ENCODE results near the gene FRY.
A peak's percentile ranks its signal among the peaks of the same experiment; 100 is the strongest.

FRY gene

DNA sequence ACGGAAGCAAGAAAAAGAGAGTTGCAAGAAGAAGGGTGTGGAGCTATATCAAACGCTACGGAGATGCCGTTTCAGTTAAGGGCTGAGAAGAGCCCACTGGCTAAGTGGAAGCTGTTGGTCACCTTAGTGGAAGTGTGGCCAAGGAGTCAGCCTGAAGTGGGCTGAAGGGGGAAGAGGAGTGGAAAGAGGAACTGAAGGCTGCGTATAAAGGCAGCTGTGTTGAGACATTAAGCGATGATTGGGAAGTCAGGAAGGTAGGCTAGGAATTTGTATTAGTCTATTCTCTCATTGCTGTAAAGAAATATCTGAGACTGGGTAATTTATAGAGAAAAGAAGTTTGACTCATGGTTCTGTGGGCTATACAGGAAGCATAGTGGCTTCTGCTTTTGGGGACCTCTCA, 14.1 kb upstream of the FRY start:
- DNase-seq, result peak in 1 of 2 donors; percentile 11

DNA sequence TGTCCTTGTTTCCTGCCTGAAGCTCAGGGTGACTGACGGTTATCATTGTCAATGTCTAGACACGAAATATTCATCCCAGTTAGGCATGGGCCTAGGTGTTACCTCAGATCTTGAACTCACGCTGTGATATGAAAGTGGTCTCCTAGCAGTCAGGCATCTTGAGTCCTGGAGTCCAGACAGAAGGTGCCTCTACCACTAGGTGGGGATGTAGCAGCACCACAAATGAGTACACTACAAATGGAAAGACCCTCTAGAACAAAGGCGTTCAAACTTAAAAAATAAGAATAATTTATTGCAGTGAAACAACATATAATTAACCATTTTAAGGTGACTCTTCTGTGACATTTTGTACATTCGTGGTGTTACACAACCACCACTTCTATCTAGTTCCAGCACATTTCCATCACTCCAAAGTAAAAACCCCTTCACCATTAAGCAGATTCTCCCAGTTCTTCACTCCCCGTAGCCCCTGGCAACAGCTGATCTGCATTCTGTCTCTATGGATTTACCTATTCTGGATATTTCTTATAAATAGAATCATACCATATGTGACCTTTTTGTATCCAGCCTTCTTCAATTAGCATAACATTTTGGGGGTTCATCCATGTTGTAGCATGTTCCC, 11.9 kb upstream of the FRY start:
- DNase-seq, result peak; percentile 23 to 24

DNA sequence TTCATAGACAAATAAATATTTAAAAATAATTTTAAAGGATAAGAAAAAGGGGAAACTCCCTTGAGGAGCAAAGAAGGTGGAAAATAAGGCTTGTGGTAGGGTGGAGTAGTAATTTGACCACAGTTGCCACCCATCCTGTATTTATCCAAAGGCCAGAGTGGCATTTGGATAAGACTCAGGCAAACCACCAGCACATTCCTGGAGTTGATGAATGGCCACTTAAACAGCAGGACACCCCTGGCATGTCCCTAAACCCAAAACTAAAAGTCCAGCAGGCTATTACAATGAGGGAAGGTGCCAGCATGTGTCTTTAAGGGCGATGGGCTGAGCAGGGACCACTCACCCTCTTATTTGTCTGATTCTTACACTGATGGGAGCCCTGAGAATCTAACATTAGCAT, 9.8 kb upstream of the FRY start:
- no peak for DNase-seq

DNA sequence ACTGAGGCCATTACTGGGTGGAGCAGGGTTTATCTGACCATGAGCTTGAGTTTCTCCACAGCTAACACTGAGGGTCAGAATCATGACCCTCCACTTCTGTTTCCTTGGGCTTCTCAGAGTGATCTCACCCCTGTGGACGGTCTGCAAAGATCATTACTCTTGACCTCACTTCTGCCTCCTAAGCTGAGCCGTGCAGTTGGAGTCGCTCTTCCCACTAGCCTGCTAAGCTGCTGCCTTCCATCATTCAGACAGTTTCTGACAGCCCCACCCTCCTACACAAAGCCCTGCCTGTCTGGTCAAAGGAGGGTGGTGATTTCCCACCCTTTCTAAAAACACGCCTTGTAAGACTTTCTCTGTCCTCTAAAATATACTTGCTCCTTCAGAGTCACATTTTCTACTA, 9.3 kb upstream of the FRY start:
- DNase-seq, result no peak

DNA sequence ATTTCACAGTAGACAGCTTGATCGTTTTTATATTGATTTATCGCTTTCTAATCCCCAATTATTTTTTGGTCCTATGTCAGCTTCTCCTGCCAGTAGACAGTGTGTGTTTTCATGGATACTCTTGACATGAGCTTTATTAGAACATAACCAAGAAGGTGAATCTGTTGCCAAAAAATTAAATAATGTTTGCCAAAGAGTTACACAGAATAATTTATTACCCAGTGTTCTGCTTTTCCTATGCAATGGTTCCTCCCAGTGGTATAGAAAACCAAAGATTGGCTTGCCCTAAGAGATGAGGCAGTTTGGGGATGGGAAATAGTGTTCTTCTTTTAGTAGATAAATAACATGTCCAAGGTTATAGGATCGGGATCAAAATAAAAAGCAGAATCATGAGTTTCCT, 8.5 kb upstream of the FRY start:
- DNase-seq, result no peak

DNA sequence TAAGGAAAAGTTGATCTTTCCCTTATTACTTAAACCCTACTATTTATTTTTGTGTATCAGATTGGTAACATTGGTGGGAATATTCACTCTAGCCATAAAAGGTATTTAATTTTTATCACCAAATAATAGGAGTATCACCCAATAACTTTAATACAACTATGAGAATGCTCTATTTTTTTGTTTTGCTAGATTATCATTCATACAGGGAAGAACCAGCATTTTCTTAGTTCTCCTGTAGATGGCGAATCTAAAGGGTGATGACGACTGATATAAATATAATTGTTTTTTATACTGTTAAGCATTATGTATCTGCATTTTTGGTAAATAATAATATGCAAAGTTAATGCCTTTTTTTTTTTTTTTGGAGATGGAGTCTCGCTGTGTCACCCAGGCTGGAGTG, 7.9 kb upstream of the FRY start:
- DNase-seq, result no peak

DNA sequence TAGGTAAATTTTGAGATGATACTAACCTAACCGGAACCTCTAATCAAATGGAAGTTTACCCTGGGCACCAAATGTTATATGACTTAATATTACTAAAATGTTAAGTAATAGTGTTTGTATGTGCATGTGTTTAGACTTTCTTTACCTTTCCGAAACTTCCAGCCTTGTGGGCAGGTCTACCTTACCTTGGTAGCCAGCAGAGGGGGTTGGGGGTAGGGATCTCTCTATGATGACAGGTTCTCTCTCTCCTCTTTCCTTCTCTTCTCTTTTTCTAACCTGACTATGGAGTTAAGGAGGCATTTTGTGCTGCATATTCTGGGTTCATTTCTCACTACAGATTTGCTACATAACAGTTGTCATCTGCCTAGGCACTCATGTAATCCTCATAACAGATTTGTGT, 6.8 kb upstream of the FRY start:
- no peak for DNase-seq

DNA sequence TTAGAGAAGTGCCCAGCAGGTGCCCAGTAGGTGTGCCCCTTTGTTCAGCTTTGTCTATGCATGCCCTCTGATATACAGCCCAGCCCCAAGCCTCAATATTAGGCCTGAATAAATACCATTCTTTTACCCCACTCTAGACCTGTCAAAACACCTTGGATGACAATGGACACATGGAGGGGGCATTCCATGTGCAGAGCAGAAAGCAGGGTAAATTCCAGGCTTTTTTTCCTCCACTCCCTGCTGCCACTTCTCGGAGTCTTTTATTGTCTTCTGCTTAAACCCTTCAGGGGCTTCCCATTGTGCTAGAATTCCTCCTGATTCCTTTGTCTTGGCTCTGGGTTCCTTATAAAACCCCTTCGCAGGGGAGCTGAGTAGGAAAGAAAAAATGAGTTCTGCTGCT, 5.8 kb upstream of the FRY start:
- DNase-seq, result no peak

DNA sequence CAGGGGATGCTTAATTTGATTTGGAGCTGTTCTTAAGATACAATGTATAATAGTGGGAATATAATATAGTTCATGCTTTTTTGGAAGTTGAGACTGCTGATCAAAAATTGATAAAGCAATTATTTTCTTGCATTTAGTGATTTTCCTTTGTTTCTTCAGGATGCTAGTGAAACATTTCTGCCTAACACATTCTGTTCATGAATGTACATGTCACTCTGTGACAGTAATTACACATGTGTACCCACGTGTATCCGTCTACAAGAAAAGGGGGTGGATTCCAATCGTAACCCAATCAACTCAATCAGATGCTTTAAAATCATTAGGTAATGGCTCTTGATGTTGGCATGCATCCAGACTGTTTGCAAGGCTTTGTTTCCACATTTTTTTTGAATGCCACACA, 5.0 kb upstream of the FRY start:
- no peak for DNase-seq

DNA sequence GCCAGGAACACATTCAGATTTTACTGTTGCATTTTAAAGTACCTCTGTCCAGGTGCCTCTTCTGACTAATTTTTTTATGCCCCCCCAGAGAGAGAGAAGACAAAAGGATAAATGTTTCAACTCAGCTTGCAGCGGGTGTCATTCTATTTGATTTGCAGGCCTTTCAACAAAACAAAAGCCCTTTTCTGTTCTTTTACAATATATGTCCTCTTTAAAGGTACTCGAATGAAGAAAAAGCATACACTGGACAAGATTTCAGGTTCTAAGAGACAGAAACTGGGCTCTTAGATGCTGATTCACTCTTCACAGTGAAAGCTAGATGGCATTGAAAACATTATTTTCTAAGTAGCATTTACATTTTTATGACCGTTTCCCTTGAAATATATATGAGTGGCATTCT, 2.9 kb upstream of the FRY start:
- DNase-seq, result no peak

DNA sequence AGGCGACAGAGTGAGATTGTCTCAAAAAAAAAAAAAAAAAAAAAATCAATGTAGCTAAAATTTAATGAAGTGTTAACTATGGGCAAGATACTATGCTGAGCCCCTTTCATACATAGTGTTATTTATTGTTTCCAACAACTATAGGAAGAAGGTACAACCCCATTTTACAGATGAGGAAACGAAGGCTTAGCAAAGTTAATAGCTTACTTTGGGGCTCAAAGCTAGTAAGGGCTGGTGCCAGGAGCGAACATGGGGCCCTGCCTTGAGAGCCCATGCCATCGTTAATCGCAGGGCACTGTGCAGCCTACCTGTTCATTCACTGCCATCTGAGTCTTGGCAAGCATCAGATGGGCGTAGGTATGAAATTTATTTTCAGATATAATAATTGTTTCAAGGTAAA, 1.9 kb upstream of the FRY start:
- DNase-seq, result no peak

DNA sequence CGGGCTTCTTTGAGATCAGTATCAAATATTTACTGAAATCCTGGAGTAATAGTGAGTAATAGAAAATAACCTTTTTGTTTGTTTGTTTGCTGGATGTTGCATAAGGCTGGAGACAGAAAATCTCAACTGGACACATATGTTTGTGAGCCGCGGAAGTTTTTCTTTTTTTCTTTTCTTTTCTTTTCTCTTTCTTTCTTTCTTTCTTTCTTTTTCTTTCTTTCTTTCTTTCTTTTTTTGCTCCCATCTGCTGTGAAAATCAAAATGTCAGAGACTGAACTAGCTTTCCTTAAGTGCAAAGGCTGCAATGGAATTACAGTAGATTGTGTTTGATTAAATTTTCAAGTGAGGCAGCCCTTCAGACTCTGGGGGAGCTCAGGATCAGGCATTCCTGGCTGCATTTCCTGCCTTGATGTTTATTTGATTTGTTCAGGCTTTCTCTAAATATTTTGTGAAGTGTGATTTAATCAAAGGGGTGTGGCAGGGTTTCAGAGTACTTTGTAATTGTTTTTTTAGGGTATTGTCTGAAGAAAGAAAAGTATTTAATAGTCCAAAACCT, 319 bp downstream of the FRY start:
- DNase-seq, result no peak

DNA sequence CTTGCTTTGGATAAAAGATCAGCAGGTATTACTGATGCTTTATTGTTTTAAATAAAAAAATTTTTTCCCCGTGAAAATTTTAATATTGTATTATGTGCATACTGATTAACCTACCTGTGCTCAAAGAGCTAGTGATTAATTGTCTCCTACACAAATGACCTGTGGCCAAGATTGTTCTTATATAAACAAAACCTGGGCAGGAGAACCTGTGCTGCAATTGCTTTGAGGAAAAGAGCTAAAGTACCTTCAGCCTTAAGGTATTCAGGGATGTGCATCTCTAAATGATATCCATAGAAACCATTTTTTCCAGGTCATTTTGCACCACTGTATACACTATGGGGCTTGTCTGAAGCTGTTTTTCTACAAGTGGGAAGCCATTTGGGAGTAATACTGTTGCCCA, 1.2 kb downstream of the FRY start:
- DNase-seq, result no peak

DNA sequence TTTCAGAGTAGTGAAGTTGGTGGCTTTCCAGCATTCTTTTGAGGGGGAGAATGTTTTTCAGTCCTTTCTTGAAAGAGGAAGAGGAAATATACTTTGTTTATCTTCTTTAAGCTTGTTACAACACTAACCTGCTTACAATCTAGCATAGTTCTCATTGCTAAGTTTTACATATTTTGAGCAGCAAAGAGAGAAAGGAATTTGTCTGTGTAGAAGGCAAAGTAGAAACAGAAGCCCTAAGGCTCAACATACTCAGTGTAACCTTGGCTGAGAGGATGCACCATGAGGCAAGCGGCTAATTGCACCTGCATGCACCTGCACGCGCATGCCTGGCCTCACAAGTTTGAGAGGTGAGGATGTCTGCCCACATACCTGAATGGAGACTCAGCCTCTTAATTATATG, 2.2 kb downstream of the FRY start:
- no peak for DNase-seq

DNA sequence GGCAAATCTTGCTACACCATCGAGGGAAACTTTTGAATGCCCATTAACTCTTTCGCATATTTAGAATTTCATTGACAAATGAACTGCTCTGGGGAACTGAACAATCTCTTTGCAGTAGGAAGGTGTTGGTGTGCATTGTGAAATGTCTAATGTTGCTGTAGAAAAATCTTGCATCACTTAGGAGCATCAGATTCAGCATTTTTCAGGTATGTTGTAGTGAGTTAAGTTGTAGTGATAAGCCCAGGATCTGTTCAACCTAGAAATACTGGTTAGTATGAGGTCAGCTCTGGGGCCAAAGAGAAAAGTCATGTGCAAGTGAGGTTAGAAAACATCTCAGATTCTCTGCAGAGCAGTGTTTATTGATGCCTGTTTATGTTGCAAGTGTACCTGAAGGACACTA, 4.1 kb downstream of the FRY start:
- no peak for DNase-seq

DNA sequence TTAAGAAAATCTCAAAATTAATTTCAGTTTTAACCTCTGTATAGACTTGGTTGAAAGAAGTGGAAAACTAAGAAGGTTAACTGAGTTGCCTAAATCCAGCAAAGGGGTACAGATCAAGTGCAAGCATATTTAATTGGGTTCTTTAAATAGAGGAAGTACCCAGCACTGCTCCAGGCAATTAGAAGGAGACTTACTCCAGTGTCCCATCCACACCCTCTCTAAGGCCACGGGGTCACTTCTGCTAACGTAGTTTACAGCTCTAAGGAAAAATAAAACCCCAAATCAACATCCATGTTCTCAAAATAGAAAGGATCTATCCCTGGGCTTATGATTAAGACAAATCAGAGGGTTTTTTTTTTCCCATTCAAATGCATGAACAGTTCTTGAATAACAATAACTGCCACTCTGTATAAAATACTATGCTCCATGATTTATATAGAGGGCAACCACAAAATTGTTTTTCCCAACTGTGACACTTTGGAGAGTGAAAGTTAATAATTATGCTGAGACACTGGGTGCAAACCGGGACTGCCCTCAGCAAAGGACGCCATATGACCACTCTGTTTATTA, 4.6 kb downstream of the FRY start:
- no peak for DNase-seq

DNA sequence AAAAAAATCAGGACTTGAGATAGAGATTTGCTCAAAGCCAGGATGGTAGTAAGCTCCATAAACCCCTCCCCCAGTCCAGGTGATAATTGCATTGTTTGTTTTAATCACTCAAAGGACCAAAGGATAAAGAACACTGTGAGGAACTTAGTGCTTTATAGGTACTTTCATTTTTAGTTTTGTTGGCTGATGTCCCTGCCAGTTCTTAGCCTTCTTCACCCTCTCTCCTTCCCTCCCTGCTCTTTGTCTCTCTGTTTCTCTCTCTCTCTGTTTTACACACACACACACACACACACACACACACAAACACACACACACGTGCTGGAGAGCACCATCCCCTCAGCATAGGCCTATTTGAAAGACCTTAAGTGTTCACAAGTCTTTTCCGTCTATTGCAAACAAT, 5.2 kb downstream of the FRY start:
- no peak for DNase-seq

DNA sequence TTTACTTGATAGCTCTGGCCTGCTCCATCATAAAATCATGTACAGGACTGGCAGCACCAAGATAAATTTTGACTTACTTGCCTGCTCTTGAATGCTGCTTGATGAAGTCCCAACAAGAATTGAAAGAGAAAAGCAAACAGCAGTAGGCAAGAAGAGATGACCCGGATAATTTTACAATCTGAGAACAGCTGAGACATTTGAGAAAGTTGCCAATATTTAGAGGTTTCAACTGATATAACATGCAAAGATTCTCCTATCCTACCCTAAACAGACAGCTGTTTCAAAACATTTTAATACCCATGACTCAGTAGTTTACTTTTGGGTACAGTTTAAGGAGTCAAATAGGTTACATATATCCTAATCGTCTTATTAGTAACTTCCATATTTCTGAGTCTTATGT, 5.9 kb downstream of the FRY start:
- DNase-seq, result no peak

DNA sequence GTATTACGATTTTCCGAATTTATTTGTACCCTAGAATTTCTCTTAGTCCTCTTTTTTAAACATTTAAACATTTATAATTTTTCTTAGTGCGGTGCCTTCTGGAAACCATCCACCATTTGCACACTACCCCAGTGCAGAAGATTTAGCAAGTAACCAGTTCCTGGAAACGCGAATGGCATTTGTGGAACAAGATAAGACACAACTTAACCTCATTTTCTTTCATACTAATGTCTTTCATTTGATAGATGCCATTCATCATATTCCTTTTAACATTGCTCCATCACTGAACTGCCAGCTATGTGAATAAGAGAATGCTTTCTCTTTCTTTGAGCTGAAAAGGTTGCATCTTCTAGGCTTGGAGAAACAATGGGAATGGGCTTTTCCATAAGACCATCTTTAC, 6.8 kb downstream of the FRY start:
- no peak for DNase-seq

DNA sequence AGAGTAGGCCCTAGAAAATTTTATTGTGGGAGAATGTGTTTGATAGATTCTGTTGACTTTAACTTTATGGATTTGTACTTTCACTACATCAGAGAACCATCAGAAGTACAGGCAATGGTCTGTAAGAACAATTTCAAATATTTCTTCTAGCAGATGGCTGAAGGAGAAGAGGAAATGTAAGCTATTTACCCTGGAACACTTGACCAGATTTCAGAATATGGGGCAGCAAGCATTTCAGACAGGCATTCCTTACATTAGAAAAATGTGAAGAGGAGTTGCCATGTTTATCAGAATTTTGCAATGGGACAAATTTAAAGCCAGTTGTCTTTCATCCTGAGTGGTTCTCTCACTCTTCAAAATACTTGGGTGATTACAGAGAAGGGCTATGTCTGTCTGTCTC, 7.5 kb downstream of the FRY start:
- DNase-seq, result no peak

DNA sequence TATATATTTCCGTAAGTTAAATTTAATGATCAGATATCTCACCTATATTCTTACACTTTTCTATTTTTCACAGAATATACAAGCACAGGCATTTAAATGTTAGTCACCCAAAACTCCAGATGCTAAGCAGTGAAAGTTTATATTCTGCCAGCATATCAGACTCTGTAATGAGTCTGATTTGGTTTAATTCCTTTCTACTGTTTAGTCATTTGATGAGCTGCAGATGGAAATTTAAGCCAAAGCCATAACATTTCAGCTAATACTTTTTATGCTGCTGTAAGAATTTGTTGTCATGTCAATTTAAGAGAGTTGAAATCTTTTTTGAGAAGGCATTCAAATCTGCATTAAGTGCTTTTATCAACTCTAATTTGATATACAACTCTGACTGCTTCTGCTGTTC, 8.0 kb downstream of the FRY start:
- no peak for DNase-seq

DNA sequence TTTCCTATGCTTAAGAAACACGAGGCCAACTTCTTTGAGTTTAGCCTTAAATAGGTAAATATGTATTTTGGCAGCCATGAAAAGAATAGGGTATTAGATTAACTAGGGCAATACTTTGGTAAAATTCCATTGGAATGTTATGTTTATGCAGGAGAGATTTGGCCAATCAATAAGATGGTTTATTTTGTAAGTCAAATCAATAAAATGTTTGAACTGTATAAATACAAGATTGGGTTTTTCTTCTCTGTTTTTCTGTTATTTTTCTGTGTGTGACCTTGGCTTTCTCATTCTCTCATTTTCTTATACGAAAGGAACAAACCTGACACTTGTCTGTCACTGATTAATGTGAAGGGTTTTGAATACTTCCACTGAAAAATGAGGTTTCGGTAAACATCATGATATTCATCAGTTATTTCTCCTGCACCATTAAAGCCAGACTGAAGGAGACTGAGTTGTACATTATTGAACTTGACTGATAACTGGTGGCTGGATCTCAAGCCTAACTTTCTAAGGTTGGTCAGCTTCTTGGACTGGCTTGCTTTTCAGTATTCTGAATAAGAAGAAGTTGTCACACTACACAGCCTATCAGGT, 8.6 kb downstream of the FRY start:
- no peak for DNase-seq

DNA sequence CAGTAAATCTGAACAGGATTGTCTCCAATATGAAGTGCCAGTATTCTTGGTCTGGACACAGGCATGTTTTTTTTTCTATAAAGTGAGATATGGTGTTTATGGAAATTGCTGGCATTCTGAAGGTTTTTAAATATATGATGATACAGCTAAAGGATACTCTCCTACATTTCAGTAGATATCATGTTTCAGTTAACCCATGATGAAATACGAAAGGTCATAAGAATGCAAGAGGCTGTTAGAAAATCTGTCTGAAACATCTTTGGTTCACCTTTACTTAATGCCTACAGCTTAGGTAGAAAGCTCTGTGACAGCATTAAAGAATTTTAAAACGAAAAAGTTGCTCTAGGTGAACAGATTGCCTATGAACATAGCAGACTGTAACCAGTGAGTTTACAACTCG, 9.1 kb downstream of the FRY start:
- no peak for DNase-seq

DNA sequence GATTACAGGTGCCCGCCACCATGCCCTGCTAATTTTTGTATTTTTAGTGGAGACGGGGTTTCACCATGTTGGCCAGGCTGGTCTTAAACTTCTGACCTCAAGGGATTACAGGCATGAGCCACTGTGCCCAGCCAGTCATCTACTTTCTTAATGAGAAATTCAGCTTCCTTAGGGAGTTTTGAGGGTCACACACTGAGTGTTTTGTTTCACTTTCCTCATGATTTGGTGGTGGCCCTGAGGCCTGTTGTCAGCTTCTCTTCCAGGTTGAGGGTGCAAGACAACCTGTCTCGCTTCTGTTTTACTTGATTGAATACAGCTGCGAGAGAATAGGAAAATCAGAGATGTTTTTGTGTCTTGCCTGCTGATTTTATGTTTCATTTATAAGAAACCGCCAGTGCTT, 9.9 kb downstream of the FRY start:
- DNase-seq, result no peak

DNA sequence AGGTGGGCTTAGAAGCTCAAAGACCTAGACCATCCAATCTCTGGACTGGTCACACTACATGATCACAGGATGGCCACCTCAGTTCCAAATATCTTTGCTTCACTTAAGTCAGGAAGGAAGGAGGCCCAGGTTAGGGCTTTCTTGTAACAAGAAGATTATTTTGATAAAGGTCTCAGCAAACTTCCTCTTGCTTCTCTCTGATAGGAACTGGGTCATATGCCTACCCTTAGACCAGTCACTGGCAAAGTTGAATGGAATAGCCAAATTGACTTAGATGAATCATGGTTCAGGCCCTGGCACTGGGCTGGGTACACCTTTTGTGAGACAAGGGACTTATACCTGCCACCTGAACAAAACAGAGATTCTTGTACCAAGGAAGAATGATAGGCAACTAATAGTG, 11.0 kb downstream of the FRY start:
- no peak for DNase-seq
